GM12891 (cell line): ENCODE measurements around the gene BMPR1A.
A peak's percentile ranks its signal among the peaks of the same experiment; 100 is the strongest.

ENCODE experiments used
- DNase-seq: peaks from one replicate; pipeline ENCODE4 v3.0.0; 2011; ENCODE audit warnings: low spot score; ENCODE audit not compliant: insufficient read length
- FAIRE-seq: peaks from 2 replicates; lab custom pipeline; 2011; peaks lifted over from hg19 to GRCh38; lab: Jason Lieb, UNC
- PAX5 ChIP-seq: IDR thresholded peaks from 2 replicates; pipeline ENCODE4 v1.6.1; 2011; ENCODE audit warnings: low read length, moderate library complexity, mild to moderate bottlenecking; ENCODE audit not compliant: insufficient read depth, severe bottlenecking
- POLR2A ChIP-seq: IDR thresholded peaks from 2 replicates; pipeline ENCODE4 v1.6.1; 2011; ENCODE audit warnings: low read depth, low read length, control low read depth
- POLR2AphosphoS5 ChIP-seq: IDR thresholded peaks from 2 replicates; pipeline ENCODE4 v1.6.1; 2011; ENCODE audit warnings: low read depth, low read length, control low read depth
- POU2F2 ChIP-seq: IDR thresholded peaks from 2 replicates; pipeline ENCODE4 v1.6.1; 2011; ENCODE audit warnings: low read depth, mild to moderate bottlenecking, control low read depth, low read length, moderate library complexity
- SPI1 ChIP-seq: IDR thresholded peaks from 2 replicates; pipeline ENCODE4 v1.6.1; 2011; ENCODE audit warnings: low read depth, low read length, control low read depth
- TAF1 ChIP-seq: IDR thresholded peaks from 2 replicates; pipeline ENCODE4 v1.6.1; 2011; ENCODE audit warnings: low read depth, low read length, control low read depth

Gene BMPR1A

DNA sequence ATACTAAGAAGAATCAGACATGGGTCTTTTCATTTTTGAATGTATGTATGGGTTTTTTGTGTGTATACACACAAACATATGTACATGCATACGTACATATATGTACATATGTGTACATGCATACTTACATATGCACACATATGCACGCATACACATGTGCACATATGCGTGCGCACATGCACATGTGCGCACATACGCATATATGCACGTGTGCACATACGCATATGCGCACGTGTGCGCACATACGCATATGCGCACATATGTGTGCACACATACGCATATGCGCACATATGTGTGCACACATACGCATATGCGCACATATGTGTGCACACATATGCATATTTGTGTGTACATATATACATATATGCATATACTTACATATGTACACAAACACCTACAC lies 4.9 kb upstream of the BMPR1A start:
- TF ChIP-seq PAX5 (no peak), POU2F2 (no peak), TAF1 (no peak), POLR2AphosphoS5 (no peak), POLR2A (no peak), SPI1 (no peak)
- FAIRE-seq = peak; percentile 94

DNA sequence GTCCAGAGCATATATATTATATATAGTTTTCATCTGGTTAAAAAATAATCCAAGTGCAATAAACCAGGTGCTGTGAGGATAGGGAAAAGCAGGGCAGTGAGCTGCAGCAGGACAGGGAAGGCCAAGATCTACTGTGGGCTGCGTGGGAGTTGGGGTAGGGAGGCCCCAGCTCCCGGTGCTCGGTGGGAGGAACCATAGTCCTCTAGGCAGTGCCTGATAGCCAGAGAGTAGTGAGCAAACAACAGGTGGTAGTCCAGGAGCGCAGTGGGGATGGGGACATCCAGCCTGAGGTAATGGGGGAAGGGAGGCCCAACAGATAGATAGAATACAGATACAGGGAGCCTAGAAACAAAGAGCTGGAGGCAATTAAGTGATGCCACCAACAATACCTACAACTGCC lies 4.1 kb upstream of the BMPR1A start:
- DNase-seq (no peak), FAIRE-seq (no peak)
- TF ChIP-seq POLR2AphosphoS5 (no peak), TAF1 (no peak), SPI1 (no peak), POLR2A (no peak), PAX5 (no peak), POU2F2 (no peak)

More for the DNA sequence above, 4.9 kb upstream of the BMPR1A start:
- DNase-seq = no peak

DNA sequence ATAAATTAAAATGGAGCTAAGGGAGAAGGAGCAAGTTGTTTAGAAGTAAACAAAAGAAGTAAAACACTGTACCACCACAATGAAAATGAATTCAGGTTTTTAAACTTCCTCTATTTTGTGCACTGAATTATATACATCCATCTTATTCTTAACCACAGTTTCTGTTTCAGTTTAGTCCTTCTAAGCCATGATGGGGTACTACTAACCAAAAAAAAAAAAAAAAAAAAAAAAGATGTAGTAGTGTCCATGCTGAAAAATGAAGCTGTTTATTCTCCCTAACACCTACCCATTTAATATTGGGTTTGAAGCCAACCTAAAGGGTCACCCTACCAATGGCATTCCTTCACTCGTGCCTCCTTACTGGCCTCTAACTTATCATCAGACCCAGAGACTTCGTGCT lies 3.4 kb upstream of the BMPR1A start:
- peak; percentile 20 for FAIRE-seq
- DNase-seq = no peak
- TF ChIP-seq SPI1 = no peak

DNA sequence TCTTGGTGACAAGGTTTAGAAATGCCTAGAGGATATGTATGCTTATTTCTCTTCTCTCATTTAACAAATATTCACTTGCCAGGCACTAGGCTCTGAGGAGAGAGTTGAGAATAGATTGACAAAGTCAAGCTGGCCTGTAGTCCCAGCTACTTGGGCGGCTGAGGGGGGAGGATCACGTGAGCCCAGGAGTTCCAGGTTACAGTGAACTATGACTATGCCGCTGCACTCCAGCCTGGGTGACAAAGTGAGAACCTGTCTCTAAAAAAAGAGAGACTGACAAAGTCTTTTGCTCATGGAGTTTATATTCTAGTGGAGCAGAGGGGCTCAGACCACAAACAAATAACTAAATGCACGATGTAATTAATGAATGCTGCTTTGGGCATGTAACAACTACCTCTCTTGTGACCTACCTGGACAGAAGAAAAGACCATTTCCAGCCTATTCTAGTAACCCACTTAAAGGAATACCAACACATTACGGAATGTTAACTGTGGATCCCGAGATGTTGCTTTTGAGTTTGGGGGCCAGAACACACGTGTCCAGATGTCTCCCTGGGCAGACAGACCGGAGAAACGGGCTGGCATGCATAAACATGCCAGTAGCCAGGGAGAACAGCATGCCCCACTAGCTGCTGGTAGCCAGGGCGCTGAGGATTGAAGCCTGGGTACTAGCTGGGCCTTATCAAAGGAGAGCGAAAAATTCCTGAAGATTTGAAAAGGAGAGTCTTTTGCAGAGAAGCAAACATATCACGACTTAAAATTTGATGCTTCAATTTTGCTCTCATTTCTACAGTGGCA lies 2.6 kb upstream of the BMPR1A start:
- TF ChIP-seq POU2F2 = no peak
- no peak for TF ChIP-seq PAX5
- TF ChIP-seq TAF1 = no peak
- TF ChIP-seq POLR2A = no peak
- DNase-seq = no peak
- FAIRE-seq = peak; percentile 56

DNA sequence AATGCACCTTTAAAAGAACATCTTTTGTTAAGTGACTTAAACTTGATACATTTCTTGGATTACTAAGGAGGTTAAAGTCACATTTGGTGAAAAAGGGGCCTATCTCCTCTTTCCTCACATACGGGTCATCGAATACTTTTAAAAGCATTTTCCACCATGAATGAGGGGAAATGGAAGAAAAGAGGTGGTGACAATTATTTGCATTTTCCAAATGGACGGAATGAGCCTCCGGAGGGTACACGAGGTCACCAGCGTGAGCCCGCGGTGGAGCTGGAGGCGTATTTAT lies 1.0 kb upstream of the BMPR1A start:
- DNase-seq = no peak
- no peak for FAIRE-seq
- TF ChIP-seq POLR2AphosphoS5 (no peak; the same call in 1 of the 2 replicates), POLR2A (no peak), SPI1 (no peak), POU2F2 (peak; percentile 47; the same call in 1 of the 2 replicates)

DNA sequence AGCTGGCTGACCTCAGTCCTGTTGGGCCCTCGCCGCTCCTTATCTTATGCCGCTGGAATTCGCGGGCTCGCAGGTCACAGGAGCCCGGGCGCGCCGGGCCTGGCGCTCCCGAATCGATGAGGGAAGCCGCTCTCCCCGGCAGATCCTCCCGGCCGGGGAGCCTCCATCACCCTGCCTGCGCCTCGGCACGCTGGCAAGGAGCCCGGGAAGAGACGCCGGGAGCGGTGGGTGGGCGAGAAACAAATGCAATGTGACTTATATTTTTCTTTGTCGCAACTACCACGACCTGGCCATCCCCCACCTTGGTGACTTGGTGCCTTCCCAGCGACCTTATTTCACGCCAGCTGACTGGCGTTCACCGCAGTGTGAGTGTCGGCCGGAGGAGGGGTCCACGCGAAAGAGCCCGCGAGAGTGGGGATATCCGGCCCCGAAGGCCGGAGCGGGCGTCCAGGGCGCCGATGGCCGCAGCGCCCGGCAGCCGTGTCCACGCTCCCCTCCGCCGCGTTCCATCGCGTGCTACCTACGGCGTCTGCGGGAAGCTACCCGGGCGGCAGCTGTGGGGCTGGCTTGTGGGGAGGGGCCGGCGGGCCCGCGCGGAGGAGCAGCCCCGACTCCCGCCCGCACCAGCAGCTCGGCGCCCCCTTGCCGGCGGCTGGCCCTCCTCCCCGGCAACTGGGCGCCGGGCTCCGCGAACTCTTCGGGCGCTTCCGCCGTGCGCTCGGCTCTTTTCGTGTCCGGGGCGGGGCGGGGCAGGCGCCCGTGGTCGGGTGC lies 494 bp upstream of the BMPR1A start:
- FAIRE-seq (peak; percentile 85), DNase-seq (peak; percentile 70)
- no peak for TF ChIP-seq SPI1
- TF ChIP-seq POLR2AphosphoS5 = peak; percentile 49; the same call in 1 of the 2 replicates
- 0 out of 2 replicates have a peak, but pooled peaks have one; percentile 3 for TF ChIP-seq POU2F2
- TF ChIP-seq TAF1 = peak; percentile 47; the same call in 1 of the 2 replicates
- peak; percentile 39; the same call in 1 of the 2 replicates for TF ChIP-seq POLR2A
- TF ChIP-seq PAX5 = no peak

DNA sequence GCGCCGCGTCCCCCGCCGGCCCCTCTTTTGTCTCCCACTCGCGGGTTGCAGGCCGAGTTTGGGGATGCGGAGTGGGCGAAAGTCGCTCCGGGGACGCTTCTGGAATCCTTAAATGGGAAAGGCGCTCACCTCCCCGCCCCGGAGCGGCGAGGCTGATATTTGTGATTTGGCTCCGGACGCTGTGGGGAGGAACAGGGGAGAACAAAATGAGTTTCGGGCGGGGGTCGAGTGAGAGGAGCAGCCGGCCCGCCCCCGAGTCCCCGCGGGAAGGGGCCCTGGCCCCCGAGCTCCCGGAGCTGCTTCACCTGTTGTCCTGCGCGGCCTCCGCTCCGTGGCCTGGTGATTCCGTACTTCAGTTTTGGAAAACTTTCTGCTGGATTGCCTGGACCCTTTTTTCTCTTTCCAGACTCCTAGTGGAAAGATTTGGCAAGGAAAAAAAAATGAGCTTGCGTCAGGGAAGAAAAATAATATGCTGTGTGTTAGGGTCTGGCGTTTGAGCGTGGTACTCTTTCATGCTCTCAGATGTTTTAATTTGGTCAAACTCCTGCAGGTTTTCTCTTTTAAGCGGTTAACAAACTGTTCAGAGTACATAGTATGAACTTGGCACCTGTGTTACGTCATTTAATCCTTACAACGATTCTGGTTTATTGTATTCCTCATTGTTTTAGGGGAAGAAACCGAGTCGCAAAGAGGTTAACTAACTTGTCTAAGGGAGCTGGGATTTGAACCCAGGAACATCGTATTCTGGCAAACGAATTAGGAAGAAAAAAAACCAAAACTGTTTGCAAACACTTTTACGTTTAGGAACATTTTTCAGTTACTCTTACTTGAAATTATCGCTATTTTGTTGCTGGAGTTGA lies 924 bp downstream of the BMPR1A start:
- no peak for TF ChIP-seq POU2F2
- no peak for TF ChIP-seq POLR2AphosphoS5
- TF ChIP-seq PAX5 = no peak
- TF ChIP-seq TAF1 = no peak
- no peak for TF ChIP-seq SPI1
- no peak for TF ChIP-seq POLR2A
- no peak for DNase-seq
- no peak for FAIRE-seq

DNA sequence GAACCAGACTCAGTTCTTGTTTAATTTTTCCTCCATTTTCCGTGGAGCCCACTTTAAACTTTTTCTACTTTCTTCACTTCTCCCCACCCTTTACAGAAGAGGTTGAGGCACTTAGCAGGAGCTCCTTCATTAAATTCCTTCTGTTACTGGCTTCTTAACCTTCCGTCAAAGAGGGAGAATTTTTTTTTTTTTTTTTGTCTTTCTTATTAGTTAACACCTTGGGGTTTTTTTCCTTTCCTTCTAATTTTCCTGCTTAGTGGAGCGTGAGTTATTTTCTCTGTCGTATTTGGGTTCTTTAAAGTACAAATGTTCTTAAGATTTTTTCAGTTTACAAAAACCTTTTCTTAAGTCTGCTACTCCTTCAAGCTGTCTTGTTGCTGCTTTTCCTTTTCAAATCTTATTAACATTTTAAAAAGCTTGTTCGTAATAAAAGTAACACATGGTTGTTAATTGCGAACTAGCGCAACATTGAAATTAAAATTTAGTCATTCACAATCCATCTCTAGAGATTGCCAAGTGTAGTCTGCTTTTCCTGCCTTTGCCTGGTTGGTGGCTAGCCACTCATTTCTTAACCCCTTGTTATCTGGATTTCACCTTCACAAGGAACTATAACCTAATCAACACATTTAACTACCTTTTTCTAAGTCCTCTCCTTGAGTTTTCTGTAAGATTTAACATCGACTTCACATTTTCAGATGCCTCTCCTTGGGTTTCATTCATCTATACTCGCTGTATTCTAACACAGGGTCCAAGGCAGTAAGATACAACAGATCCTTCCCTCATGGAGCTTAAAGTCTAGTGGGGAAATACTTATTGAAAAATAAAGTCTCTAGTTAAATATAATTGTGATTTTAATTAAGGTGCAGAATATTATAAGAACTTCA lies 2.0 kb downstream of the BMPR1A start:
- no peak for DNase-seq
- peak; percentile 38 for FAIRE-seq
- no peak for TF ChIP-seq SPI1
- TF ChIP-seq POLR2A = no peak
- no peak for TF ChIP-seq PAX5
- TF ChIP-seq TAF1 = no peak
- TF ChIP-seq POU2F2 = no peak
- TF ChIP-seq POLR2AphosphoS5 = no peak

DNA sequence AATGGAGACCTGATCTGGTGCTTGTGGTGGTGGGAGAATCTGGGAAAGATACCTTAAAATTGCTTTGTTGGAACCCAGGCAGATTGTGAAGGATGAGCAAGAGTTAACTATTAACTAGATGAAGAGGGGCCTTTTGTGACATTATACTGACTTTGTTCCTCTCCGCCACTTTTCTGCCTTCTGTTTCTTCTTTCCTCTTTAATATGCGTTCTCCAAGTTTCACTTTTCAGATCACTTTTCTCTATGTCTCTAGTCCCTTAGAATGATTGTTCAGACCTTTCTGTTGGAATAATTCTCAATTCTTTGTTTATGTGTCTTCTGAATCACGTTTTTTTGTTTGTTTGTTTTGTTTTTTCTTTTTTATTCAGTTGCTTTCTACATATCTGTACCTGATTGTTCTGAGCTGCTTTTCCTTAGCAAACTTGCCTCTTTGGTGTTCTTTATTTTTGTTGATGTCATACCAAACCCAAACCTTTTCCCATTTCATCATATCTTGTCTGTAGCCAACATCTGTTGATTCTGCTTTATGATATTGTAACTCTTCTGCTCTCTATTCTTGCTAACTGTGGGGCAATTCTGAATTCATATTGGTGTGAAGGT lies 2.8 kb downstream of the BMPR1A start:
- DNase-seq (no peak), FAIRE-seq (peak; percentile 70)
- TF ChIP-seq SPI1 (peak; percentile 22; the same call in 1 of the 2 replicates), PAX5 (no peak), POLR2AphosphoS5 (no peak), POU2F2 (no peak)
